Activated gamma-delta T cell treated with anti-CD3 and anti-CD28 coated beads, Interleukin-2, amount 50 U/mL, for 16 hours (primary cell): Measurements from ENCODE around the gene SLAIN1.

Experiments used
- DNase-seq: peaks from one replicate; pipeline ENCODE4 v3.0.0-alpha.2; 2020; ENCODE audit warnings: low read depth

The SLAIN1 gene

GRCh38 chr13:77751513-77752456 lies 54.3 kb downstream of the SLAIN1 start:
- peak; percentile 30 for DNase-seq

- no peak for DNase-seq
Measured at GRCh38 chr13:77752512-77753069, 55.1 kb downstream of the SLAIN1 start.

GRCh38 chr13:77760893-77761292 lies 63.4 kb downstream of the SLAIN1 start:
- DNase-seq = no peak

GRCh38 chr13:77767413-77767812 lies 69.9 kb downstream of the SLAIN1 start:
- no peak for DNase-seq

GRCh38 chr13:77774181-77774580 lies 76.7 kb downstream of the SLAIN1 start:
- no peak for DNase-seq

GRCh38 chr13:77776704-77777103 lies 79.2 kb downstream of the SLAIN1 start:
- DNase-seq = no peak

- DNase-seq = no peak
Measured at GRCh38 chr13:77779552-77780272, 82.2 kb downstream of the SLAIN1 start.

GRCh38 chr13:77781808-77782207 lies 84.3 kb downstream of the SLAIN1 start:
- no peak for DNase-seq

- no peak for DNase-seq
Measured at GRCh38 chr13:77784515-77784914, 87.0 kb downstream of the SLAIN1 start.

GRCh38 chr13:77786695-77787287 lies 89.3 kb downstream of the SLAIN1 start:
- DNase-seq = no peak

GRCh38 chr13:77789376-77789775 lies 91.9 kb downstream of the SLAIN1 start:
- no peak for DNase-seq

- DNase-seq = no peak
Measured at GRCh38 chr13:77800219-77800618, 102.7 kb downstream of the SLAIN1 start.

- no peak for DNase-seq
Measured at GRCh38 chr13:77806518-77806917, 109.0 kb downstream of the SLAIN1 start.

- no peak for DNase-seq
Measured at GRCh38 chr13:77807431-77808135, 110.1 kb downstream of the SLAIN1 start.

GRCh38 chr13:77810430-77810829 lies 112.9 kb downstream of the SLAIN1 start:
- no peak for DNase-seq

- DNase-seq = no peak
Measured at GRCh38 chr13:77810878-77811277, 113.4 kb downstream of the SLAIN1 start.

- DNase-seq = no peak
Measured at GRCh38 chr13:77811381-77811780, 113.9 kb downstream of the SLAIN1 start.

- DNase-seq = no peak
Measured at GRCh38 chr13:77811981-77812380, 114.5 kb downstream of the SLAIN1 start.
